ENCODE measurements around the gene WDSUB1.

The WDSUB1 gene

GRCh38 chr2:159265171-159265576 is 21.3 kb downstream of the WDSUB1 start:
- DNase-seq, result no peak

- DNase-seq, result no peak
These were observed 23.6 kb downstream of the WDSUB1 start for GRCh38 chr2:159262904-159263303.

- DNase-seq, result no peak
These were observed 24.3 kb downstream of the WDSUB1 start for GRCh38 chr2:159262226-159262625.

DNA sequence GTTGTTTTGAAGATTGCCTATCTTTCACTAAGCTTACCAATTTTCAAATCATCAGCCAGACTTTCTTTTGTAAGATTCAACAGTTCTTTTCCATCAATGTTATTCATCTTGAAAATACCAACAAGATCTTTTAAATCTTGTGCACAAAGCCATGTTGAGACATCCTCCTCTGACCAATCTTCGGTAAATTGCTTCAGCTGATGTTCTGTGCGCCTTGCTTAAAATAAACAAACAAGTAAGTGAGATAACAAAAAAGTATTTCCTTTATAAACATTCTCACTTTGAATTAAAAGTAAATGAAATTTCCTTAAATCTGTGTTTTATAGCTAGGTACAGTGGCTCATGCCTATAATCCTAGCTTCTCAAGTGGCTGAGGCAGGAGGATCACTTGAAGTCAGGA is 30.3 kb downstream of the WDSUB1 start:
- no peak for DNase-seq

GRCh38 chr2:159252905-159253304 is 33.6 kb downstream of the WDSUB1 start:
- DNase-seq, result no peak

DNA sequence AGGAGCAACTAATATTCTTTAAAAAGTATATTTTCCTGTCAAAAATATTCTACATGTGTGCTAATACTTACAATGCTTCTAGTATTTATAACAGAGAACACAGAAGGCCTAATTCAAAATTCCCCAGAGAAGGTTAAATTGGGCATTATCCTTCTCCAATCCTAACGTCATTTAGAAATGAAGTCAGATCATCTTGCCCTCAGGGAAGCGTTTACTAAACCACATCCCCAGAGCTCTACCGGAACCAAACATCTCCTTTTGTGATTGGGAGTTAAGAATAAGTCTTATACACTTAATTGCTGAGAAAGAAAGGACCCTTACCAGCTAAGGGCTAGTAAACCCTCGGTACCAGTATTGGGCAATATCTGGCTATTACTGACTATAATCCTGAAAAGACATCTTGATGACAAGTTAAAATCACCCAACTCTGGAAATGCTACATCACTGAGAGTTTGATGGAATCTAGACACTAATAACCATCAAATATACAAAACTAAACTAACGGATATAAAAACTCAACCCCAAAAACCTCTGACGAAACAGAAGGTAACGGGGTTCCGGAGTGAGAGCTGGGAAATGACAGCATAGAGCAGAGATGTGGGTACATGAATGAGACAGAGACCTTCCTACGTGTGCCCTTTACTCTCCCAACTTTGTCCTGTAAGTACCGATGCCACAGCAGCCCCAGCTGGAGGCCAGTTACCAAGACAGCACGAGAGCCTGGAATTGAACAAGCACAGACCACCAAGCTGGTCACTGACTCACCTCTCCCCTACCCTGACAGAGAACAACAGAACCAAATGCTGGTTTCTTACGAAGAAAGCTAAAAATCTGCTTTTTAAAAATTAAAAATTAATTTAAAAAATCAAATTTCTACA is 35.0 kb downstream of the WDSUB1 start:
- no peak for DNase-seq

GRCh38 chr2:159249990-159250715 is 36.4 kb downstream of the WDSUB1 start:
- no peak for DNase-seq

GRCh38 chr2:159246325-159246988 is 40.0 kb downstream of the WDSUB1 start:
- DNase-seq, result no peak

- no peak for DNase-seq
These were observed 43.0 kb downstream of the WDSUB1 start for GRCh38 chr2:159243529-159243928.

GRCh38 chr2:159234868-159235267 is 51.6 kb downstream of the WDSUB1 start:
- no peak for DNase-seq

DNA sequence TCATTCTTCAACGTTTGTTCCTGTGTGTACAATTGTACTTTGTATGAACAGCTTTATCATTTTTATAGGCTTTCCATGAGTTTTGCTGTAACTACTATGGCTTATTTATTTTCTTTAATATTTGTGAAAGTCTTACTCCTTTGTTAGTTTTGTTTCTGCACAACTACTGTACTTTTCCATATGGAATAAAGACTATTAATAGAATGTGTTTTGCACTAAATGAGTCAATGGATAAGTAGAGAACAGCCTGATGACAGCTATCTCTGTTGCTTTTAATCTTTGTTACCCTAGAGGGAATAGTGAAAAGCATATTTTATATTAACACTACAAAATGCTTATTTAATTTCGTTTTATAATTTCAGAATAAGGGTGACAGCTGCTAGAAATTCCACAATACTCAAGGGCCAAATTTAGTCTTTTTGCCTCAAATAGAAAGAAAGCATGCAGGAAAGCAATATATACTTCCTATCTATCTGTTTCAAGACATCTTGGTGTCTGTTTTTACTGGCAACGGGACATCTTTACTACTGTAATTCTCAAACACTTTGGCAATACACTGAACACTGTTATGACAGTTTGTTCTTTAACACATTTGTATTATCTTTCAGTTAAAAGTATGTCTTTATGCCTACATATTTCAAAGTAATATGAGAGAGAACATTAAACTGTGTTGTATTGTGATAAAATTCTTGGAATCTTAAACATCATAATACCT is 53.9 kb downstream of the WDSUB1 start:
- no peak for DNase-seq

DNA sequence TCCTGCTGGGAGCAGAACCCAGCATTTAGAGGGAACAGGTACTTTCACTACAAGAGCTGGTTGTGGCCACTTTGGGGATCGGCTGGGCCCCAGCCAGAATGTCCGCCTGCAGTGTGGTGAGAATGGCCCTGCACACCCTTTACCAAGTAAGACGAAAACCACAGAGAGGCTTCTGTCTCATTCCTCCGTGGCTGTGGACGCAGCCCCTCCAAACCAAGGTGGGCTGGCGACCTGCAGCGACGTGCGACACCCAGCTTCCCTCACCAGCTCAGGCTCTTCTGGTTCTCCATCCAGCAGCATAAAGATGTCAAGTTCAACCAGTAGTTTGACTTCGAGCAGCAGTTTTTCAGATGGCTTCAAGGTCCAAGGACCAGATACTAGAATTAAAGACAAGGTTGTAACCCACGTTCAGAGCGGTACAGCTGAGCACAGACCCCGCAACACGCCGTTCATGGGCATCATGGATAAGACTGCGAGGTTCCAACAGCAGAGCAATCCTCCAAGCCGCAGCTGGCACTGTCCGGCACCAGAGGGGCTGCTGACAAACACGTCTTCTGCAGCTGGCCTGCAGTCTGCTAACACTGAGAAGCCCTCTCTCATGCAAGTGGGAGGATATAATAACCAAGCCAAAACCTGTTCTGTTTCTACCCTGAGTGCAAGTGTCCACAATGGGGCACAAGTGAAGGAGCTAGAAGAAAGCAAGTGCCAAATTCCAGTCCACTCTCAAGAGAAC is 56.2 kb downstream of the WDSUB1 start:
- no peak for DNase-seq

- DNase-seq, result no peak
These were observed 56.9 kb downstream of the WDSUB1 start for GRCh38 chr2:159229476-159230144.

- no peak for DNase-seq
These were observed 58.4 kb downstream of the WDSUB1 start for GRCh38 chr2:159228081-159228581.

- DNase-seq, result no peak
These were observed 59.0 kb downstream of the WDSUB1 start for GRCh38 chr2:159227467-159227866.

DNA sequence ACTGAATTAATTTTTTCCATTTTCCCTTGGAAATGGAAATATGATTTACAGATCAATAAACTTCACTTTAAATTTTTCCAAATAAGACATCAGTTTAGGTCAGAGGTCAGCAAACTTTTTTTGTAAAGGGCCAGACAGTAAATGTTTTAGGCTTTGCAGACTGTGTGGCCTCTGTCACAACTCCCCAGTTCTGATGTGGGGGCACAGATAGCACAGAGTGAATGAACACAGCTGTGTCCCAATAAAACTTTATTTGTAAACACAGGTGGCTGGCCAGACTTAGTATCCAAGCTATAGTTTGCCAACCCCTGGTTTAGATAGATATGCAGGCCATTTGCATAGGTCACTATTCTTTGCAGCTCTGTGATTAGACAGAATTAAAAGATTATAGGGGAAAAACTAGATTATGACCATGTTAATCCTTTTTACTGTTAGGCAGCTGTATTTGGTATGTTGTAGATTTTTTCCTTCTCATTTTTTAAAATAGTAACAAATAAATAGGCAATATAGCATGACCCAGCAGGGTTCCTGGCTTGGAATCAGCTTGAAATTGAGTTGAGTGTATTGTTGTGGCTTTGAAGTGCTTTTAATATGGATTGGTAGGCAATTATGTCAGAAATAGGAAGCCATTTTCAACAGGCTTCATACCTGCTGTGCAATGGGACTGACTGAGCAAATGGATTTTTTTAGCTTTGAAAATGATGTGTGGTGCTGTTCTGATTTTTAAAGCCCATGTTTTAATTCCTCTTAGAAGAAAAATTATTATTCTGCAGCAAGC is 59.7 kb downstream of the WDSUB1 start:
- DNase-seq, result no peak

GRCh38 chr2:159226059-159226461 is 60.4 kb downstream of the WDSUB1 start:
- no peak for DNase-seq

- peak; percentile 32 for DNase-seq
These were observed 61.2 kb downstream of the WDSUB1 start for GRCh38 chr2:159225025-159226016.

DNA sequence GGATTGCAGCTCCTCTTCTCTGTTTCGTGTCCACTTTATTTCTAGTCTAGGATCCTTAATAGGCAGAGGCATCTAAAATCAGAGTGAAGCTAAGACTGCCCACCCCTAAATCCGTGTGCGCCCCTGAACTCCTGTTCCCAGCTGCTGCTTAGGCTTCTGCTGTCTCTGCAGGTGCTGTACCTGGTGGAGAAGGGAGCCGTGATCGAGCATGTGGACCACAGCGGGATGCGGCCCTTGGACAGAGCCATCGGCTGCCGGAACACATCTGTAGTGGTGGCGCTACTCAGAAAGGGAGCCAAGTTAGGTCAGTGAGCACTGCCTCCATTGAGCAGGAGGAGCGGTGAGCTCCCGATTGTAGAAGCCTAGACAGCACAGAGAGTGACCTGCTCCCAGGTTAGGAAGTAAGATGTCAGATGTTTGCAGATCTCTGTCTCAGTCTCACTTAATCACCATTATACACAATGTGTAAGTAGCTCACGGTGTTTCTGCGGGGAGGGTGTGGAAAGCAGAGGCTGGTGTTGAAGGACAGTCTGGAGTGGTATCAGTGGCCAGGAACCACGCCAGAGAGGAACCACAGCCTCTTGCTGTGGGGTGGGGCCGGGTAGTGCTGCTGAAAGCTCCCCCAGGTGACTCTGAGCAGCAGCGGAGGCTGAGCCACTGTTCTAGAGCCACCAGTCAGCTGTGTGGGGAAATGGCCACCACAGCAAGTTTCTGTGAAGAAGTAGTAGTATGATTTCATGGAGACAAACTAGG is 62.3 kb downstream of the WDSUB1 start:
- DNase-seq, result no peak
